ENCODE results near the gene CD300LB. TPM values are rescaled to one million over a fixed set of nuclear protein-coding genes. Genes with fewer than 3 reads are reported as not detected.

CD300LB gene
- total and polyA plus RNA-seq, 8 donors, result 0.25 TPM; not detected in 7

DNA sequence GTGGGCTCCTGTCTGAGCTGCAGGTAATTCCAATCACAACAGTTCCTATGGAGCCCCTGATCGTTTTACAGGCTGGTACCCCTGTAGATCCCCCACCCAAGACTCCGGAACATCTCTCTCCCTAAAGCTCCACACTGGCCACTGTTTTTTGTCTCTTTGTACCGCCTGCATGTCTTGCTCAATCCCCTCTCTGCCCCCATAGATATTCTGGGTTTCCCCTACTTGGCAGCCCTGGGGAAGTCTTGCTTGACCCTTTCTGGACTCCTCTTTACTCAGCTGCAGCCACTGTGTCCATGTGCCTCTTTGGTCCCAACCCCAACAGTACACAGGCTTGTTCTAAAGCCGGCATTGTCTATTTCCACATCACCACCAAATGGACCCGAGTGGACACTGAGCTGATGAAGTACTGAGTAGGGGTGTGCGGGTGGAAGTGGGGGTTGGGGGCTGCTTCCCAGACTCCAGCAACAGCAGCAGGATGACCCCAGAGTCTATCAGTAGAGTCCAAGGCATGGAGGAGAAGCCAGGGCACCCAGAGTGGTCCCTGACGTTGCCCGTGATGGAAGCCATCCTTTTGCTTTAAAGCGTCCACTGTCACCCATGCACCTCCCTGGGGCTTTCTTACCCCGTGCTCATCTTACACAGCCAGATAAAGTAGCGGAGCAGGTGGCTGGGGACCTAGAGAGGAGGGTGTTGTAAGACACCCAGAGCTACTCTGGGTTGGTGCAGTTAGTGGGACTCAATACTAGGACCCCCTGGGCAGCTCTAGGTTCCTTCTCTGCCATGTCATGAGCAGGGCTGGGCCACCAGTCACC is 6.4 kb downstream of the CD300LB start:
- intact Hi-C loops (cut with DNase I; ENCODE audit: low total_unique reads), result no loop called here
- 76 to 84% (median 80%) methylated on average over 11 of the region's 11 CpGs for WGBS, 5 donors

DNA sequence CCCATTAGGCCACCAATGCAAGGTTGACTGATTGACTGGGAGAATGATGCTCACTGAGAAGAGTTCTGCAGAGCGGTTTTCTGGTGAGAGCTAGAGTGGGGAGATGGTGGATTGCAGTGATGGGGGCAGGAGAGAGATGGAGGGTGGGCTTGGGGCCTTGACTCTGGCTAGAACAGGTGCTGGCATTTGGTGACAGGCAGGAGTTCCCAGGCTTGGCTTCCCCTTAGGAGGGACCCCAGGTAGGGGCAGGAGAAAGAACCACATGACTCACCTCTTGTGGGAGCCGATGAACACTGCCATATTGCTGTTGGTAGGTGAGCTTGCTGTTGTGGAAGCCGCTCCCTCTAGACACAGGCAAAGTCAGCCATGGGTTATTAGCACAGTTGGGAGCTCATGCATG is 8.0 kb downstream of the CD300LB start:
- peaks cover 0 to 14% (median 9%) of the 10 kb centered on the region in 4 donors for H3K9me3 ChIP-seq
- no peak for DNase-seq
- H3K4me3 ChIP-seq, result no peak overlapping the region
- no peaks in the 10 kb centered on the region for H3K36me3 ChIP-seq
- 67 to 93% (median 91%) methylated on average over 3 of the region's 3 CpGs for WGBS, 5 donors
- peaks cover 0 to 3% (median 0%) of the 10 kb centered on the region in 3 donors for H3K27me3 ChIP-seq
- H3K27ac ChIP-seq, result no peak overlapping the region
- H3K4me1 ChIP-seq, result no peaks in the 10 kb centered on the region
- TF ChIP-seq, protein P1, sequence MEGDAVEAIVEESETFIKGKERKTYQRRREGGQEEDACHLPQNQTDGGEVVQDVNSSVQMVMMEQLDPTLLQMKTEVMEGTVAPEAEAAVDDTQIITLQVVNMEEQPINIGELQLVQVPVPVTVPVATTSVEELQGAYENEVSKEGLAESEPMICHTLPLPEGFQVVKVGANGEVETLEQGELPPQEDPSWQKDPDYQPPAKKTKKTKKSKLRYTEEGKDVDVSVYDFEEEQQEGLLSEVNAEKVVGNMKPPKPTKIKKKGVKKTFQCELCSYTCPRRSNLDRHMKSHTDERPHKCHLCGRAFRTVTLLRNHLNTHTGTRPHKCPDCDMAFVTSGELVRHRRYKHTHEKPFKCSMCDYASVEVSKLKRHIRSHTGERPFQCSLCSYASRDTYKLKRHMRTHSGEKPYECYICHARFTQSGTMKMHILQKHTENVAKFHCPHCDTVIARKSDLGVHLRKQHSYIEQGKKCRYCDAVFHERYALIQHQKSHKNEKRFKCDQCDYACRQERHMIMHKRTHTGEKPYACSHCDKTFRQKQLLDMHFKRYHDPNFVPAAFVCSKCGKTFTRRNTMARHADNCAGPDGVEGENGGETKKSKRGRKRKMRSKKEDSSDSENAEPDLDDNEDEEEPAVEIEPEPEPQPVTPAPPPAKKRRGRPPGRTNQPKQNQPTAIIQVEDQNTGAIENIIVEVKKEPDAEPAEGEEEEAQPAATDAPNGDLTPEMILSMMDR (IDR thresholded peaks at IDR 0.05), result no peak
- TF ChIP-seq POLR2A (IDR thresholded peaks at IDR 0.05) (no peak), EP300 (IDR thresholded peaks at IDR 0.05) (no peak), POLR2AphosphoS5 (IDR thresholded peaks at IDR 0.05) (no peak)
- intact Hi-C loops (cut with DNase I; ENCODE audit: low total_unique reads), result no loop called here

More for the DNA sequence above, 6.4 kb downstream of the CD300LB start:
- Histone ChIP-seq H3K4me3 (no peak overlapping the region), H3K36me3 (no peaks in the 10 kb centered on the region), H3K4me1 (no peaks in the 10 kb centered on the region), H3K27me3 (peaks cover 0 to 8% (median 0%) of the 10 kb centered on the region in 3 donors), H3K27ac (no peak overlapping the region), H3K9me3 (peaks cover 0 to 14% (median 9%) of the 10 kb centered on the region in 4 donors)
- peak; percentile 0 to 13 for DNase-seq
- no peak for TF ChIP-seq POLR2A (IDR thresholded peaks at IDR 0.05)
- TF ChIP-seq EP300 (IDR thresholded peaks at IDR 0.05), result no peak

DNA sequence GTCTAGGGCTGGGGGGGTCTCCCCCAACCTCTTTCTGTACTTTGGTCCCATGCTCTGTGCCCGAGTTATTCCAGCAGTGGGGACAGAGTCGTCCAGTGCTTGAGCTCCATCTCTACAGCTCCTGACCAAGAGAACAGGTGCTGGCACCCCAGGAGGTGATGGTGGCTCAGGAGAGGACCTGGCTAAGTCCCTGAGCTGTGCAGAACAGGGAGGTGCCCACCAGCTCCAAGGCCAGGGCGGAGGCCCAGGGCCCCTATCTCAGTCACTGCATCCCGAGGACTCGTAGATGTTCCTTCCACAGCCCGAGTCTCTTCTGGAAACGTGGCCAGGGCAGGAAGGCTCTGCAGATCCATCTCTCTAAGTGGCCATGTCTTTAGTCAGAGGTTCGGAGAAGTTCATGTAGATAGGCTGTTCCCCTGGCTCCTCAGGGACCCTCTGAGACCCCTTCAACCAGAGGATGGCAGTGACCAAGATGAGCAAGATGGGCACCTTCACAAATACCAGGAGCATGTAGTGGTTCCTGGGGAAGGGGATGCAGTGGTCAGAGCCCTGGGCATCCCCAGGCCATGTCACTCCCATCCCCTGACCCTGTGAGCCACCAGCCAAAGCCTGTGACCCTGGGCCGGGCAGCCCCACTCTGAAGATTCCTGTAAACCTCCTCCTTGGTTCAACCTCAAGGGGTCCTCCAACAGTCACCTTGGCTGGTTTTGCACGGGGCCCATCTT is 8.7 kb downstream of the CD300LB start:
- no peaks in the 10 kb centered on the region for H3K4me1 ChIP-seq
- peaks cover 0 to 3% (median 0%) of the 10 kb centered on the region in 3 donors for H3K27me3 ChIP-seq
- H3K4me3 ChIP-seq, result no peak overlapping the region
- peak overlapping the region in 2 of 5 donors; percentile 62 to 77 for H3K27ac ChIP-seq
- TF ChIP-seq EP300 (IDR thresholded peaks at IDR 0.05) (no peak), POLR2A (IDR thresholded peaks at IDR 0.05) (no peak), POLR2AphosphoS5 (IDR thresholded peaks at IDR 0.05) (no peak)
- TF ChIP-seq, protein P1 (IDR thresholded peaks at IDR 0.05), result no peak
- 72 to 80% (median 79%) methylated on average over 10 of the region's 10 CpGs for WGBS, 5 donors
- DNase-seq, result peak; percentile 0 to 22
- H3K9me3 ChIP-seq, result peaks cover 0 to 14% (median 9%) of the 10 kb centered on the region in 4 donors
- intact Hi-C loops (cut with DNase I; ENCODE audit: low total_unique reads), result no loop called here
- H3K36me3 ChIP-seq, result no peaks in the 10 kb centered on the region

DNA sequence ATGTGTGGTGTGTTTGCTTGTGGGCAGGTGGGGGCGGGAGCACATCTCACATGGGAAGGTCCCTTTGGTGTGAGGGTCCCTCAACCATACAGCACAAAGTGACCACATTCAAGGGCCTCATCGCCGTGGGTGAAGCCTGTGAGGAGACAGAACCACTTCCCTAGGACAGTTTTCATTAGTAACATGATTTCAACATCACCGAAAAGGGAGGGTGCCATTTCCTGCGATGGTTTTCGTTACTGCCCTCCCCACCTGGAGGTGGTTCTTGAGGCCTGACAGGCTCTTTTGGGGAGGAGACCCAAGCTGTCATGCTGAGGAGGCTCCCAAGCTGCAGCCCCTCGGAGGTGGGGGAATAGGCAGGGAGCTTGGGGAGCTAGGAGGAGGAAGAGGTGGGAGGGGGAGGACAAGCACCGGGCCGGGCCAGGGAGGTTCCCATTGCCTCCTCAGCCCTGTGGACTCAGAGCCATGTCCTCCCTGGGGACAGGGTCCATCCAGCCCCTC is 9.5 kb downstream of the CD300LB start:
- intact Hi-C loops (cut with DNase I; ENCODE audit: low total_unique reads), result no loop called here
- WGBS, 5 donors, result 69 to 85% (median 78%) methylated on average over 8 to 9 of the region's 9 CpGs
- H3K36me3 ChIP-seq, result no peaks in the 10 kb centered on the region
- TF ChIP-seq POLR2AphosphoS5 (IDR thresholded peaks at IDR 0.05) (no peak), EP300 (IDR thresholded peaks at IDR 0.05) (no peak), POLR2A (IDR thresholded peaks at IDR 0.05) (no peak)
- TF ChIP-seq, protein P1 (IDR thresholded peaks at IDR 0.05), result no peak
- DNase-seq, result peak in 1 of 2 donors; percentile 25
- H3K4me3 ChIP-seq, result no peak overlapping the region
- H3K27ac ChIP-seq, result peak overlapping the region in 4 of 5 donors; percentile 46 to 77 (median 58)
- peaks cover 0 to 14% (median 9%) of the 10 kb centered on the region in 4 donors for H3K9me3 ChIP-seq
- peaks cover 0 to 3% (median 0%) of the 10 kb centered on the region in 3 donors for H3K27me3 ChIP-seq
- H3K4me1 ChIP-seq, result no peaks in the 10 kb centered on the region

All from stomach (tissue), 9 donors.